GM11168 (cell line): Measurements from ENCODE around the gene PPP1R16B.

Source experiments
- in situ Hi-C: fragments of 300-500 bp; cut with MboI; formaldehyde crosslinking; loops from one replicate; pipeline ENCODE4 v1.12.0; 2022; ENCODE audit warnings: low sequenced_read_pairs; ENCODE audit not compliant: unreplicated experiment

Gene PPP1R16B

GRCh38 chr20:38872036-38872435 lies 66.5 kb downstream of the PPP1R16B start:
- in situ Hi-C loops = no loop called here

GRCh38 chr20:38872491-38873049 lies 67.1 kb downstream of the PPP1R16B start:
- in situ Hi-C loops = no loop called here

GRCh38 chr20:38873050-38873581 lies 67.6 kb downstream of the PPP1R16B start:
- in situ Hi-C loops = no loop called here

- in situ Hi-C loops = no loop called here
Observed at GRCh38 chr20:38874460-38875174, 69.1 kb downstream of the PPP1R16B start.

- in situ Hi-C loops = no loop called here
Observed at GRCh38 chr20:38875175-38875993, 69.9 kb downstream of the PPP1R16B start.

- in situ Hi-C loops = no loop called here
Observed at GRCh38 chr20:38877483-38877882, 72.0 kb downstream of the PPP1R16B start.

GRCh38 chr20:38878866-38879265 lies 73.4 kb downstream of the PPP1R16B start:
- in situ Hi-C loops = no loop called here

- in situ Hi-C loops = no loop called here
Observed at GRCh38 chr20:38880952-38881735, 75.6 kb downstream of the PPP1R16B start.

- in situ Hi-C loops = no loop called here
Observed at GRCh38 chr20:38881806-38882440, 76.4 kb downstream of the PPP1R16B start.

GRCh38 chr20:38882600-38882999 lies 77.1 kb downstream of the PPP1R16B start:
- in situ Hi-C loops = no loop called here

GRCh38 chr20:38883081-38883980 lies 77.8 kb downstream of the PPP1R16B start:
- in situ Hi-C loops = no loop called here

- in situ Hi-C loops = no loop called here
Observed at GRCh38 chr20:38883981-38884733, 78.7 kb downstream of the PPP1R16B start.

GRCh38 chr20:38885357-38885756 lies 79.9 kb downstream of the PPP1R16B start:
- in situ Hi-C loops = no loop called here

GRCh38 chr20:38888059-38888831 lies 82.7 kb downstream of the PPP1R16B start:
- in situ Hi-C loops = no loop called here

GRCh38 chr20:38889050-38889449 lies 83.6 kb downstream of the PPP1R16B start:
- in situ Hi-C loops = no loop called here

- in situ Hi-C loops = no loop called here
Observed at GRCh38 chr20:38889792-38890496, 84.4 kb downstream of the PPP1R16B start.

- in situ Hi-C loops = no loop called here
Observed at GRCh38 chr20:38890497-38890818, 85.0 kb downstream of the PPP1R16B start.
